ENCODE data around the gene MZT2B.
"Not testable (repeated sequence)": the region's sequence is repeated elsewhere in the genome, so short reads cannot be mapped to it uniquely, and the experiment has no call there.

Gene MZT2B

GRCh38 chr2:130195089-130195635 is 13.1 kb downstream of the MZT2B start:
- DNase-seq; intact Hi-C loops (cut with DNase I): not testable (repeated sequence)

- DNase-seq; intact Hi-C loops (cut with DNase I): not testable (repeated sequence)
Observed at GRCh38 chr2:130196052-130196451, 14.0 kb downstream of the MZT2B start.

GRCh38 chr2:130198343-130198742 is 16.3 kb downstream of the MZT2B start, which contains the start of gene TUBA3E:
Gene TUBA3E (minus strand): TSS chr2:130198439. CDS start chr2:130198360, 79 bp downstream.
- intact Hi-C loops (cut with DNase I) = no loop called here
- peak in 1 of 10 donors; percentile 37 for DNase-seq

DNA sequence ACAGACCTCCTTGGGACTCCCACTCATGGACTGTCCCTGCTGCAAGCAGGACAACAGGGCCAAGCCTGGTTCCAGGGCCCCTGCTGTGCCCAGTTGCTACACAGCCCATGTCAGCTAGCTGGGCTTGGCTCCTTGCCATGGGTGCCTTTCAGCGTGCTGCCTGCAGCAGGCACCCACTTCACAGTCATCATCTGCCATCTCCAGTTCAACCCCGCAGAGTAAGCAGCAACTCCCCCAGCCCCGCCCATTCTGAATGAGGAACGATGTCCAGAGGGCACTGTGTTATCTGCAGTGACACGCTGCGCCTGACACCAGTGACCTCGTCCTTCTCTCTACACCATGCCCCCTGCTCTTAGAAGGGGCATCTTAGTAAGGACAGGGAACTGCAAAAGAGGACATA is 20.5 kb downstream of the MZT2B start:
- peak in 1 of 10 donors; percentile 39 for DNase-seq
- intact Hi-C loops (cut with DNase I) = not testable (repeated sequence)

- intact Hi-C loops (cut with DNase I); DNase-seq: not testable (repeated sequence)
Observed at GRCh38 chr2:130203150-130203549, 21.1 kb downstream of the MZT2B start.

DNA sequence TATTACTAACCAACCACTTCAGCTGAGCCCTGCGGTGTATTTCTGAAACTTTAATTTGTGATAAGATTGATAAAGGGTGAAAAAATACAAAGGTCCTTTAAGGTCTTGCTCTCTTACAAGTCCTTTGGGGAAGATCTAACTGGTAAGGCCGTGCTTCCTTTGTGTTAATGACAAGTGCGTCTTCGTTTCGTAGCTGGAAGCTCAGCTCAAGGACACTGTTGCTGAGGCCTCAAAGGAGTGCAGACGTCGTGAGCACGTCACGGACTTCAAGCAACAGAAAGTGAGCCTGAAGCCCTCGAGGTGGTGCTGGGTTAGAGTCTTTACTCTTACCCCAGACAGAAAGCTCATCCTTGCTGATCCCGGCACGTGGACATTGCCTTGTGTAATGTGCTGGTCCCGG is 25.0 kb downstream of the MZT2B start:
- intact Hi-C loops (cut with DNase I); DNase-seq: not testable (repeated sequence)

GRCh38 chr2:130219147-130219546 is 37.1 kb downstream of the MZT2B start:
- DNase-seq; intact Hi-C loops (cut with DNase I): not testable (repeated sequence)

GRCh38 chr2:130220505-130220904 is 38.4 kb downstream of the MZT2B start:
- intact Hi-C loops (cut with DNase I); DNase-seq: not testable (repeated sequence)

GRCh38 chr2:130222523-130222922 is 40.5 kb downstream of the MZT2B start:
- intact Hi-C loops (cut with DNase I); DNase-seq: not testable (repeated sequence)

GRCh38 chr2:130228005-130228404 is 45.9 kb downstream of the MZT2B start:
- DNase-seq; intact Hi-C loops (cut with DNase I): not testable (repeated sequence)

- intact Hi-C loops (cut with DNase I) = not testable (repeated sequence)
- peak in 2 of 10 donors; percentile 71 to 79 for DNase-seq
Observed at GRCh38 chr2:130228467-130229160, 46.6 kb downstream of the MZT2B start.

GRCh38 chr2:130229161-130229510 is 47.1 kb downstream of the MZT2B start:
- intact Hi-C loops (cut with DNase I) = not testable (repeated sequence)
- DNase-seq = peak in 2 of 10 donors; percentile 67 to 89

GRCh38 chr2:130230376-130230775 is 48.3 kb downstream of the MZT2B start:
- peak in 1 of 10 donors; percentile 79 for DNase-seq
- intact Hi-C loops (cut with DNase I) = not testable (repeated sequence)

DNA sequence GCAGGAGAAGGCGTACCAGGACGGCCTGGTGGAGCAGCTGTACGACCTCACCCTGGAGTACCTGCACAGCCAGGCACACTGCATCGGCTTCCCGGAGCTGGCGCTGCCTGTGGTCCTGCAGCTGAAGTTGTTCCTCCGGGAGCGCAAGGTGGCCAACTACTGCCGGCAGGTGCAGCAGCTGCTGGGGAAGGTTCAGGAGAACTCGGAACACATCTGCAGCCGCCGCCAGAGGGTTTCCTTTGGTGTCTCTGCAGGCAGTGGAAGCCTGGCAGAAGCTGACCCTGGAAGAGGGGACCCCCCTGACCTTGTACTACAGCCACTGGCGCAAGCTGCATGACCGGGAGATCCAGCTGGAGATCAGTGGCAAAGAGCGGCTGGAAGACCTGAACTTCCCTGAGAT is 48.8 kb downstream of the MZT2B start:
- DNase-seq = peak in 2 of 10 donors; percentile 71 to 84
- intact Hi-C loops (cut with DNase I) = not testable (repeated sequence)

DNA sequence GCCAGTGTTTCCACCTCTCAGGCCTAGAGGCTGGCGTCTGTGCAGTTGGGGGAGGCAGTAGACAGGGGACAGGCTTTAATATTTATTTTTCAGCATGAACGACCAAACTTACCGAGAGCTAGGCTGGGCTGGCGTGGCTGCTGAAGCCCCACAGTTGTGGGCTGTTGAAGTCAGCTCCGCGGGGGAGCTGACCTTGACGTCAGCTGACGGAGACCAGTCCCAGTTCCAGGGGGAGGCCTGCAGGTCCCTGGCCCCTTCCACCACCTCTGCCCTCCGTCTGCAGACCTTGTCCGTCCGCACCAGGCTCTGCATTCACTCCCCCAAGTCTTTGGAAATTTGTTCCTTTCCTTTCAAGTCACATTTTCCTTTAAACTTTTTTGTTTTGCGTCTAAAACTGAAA is 49.6 kb downstream of the MZT2B start:
- no peak for DNase-seq
- intact Hi-C loops (cut with DNase I) = no loop called here

GRCh38 chr2:130233066-130233465 is 51.0 kb downstream of the MZT2B start:
- DNase-seq; intact Hi-C loops (cut with DNase I): not testable (repeated sequence)

DNA sequence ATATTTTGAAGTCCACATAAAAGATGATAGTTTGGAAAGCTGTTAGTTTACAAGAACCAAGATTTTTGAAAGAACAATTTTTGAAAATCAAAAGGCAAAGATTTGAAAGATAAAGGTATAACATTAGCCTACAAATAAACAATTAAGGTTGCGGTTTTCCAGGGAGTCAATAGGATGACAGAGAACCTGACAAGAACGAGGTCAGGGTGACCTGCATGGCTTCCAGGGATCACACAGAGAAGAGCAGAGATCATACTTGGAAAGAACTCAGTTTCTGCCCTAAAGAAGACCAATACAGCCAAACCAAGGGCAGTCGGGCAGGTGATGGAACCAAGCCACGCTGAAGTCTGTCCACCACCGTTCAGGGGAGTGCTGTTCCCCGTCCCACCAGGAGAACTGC is 57.5 kb downstream of the MZT2B start:
- intact Hi-C loops (cut with DNase I); DNase-seq: not testable (repeated sequence)

Data from posterior cingulate gyrus (tissue), 11 donors.